Kidney (tissue), 14 donors: ENCODE results near the gene ZBTB7C. TPM values are rescaled to one million over a fixed set of nuclear protein-coding genes. Genes with fewer than 3 reads are reported as not detected.

Source experiments
- DNase-seq, 5 donors: peaks; one replicate each; pipeline ENCODE4 v3.0.0-alpha.2; 2013 to 2020
- FAIRE-seq: peaks from 2 replicates; lab custom pipeline; 2012; peaks lifted over from hg19 to GRCh38; lab: Jason Lieb, UNC
- H3K27ac ChIP-seq, 2 donors: one replicate each; pipeline ENCODE4 v1.7.0; 2013; ENCODE audit warnings: low read depth in 2 of 2, low read length in 2 of 2, inconsistent platforms in 1 of 2
- H3K27me3 ChIP-seq: one replicate; pipeline ENCODE4 v1.7.1; 2013; ENCODE audit warnings: low read length, inconsistent platforms; ENCODE audit not compliant: control insufficient read depth, insufficient read depth
- H3K36me3 ChIP-seq, 3 donors: one replicate each; pipeline versions ENCODE4 v1.7.0 to v1.7.1; 2013; ENCODE audit warnings: low read length in 3 of 3, control low read depth in 1 of 3, inconsistent platforms in 1 of 3; ENCODE audit not compliant: insufficient read depth in 3 of 3, control insufficient read depth in 2 of 3
- H3K4me1 ChIP-seq, 3 donors: one replicate each; pipeline versions ENCODE4 v1.7.0 to v1.7.1; 2013; ENCODE audit warnings: low read length in 3 of 3, inconsistent platforms in 1 of 3, low read depth in 1 of 3; ENCODE audit not compliant: control insufficient read depth in 2 of 3, insufficient read depth in 2 of 3
- H3K4me3 ChIP-seq, 3 donors: one replicate each; pipeline versions ENCODE4 v1.7.0 to v1.8.1; 2013; ENCODE audit warnings: low read length in 3 of 3, control low read depth in 1 of 3, inconsistent platforms in 1 of 3
- H3K9ac ChIP-seq, 3 donors: one replicate each; pipeline versions ENCODE4 v1.7.0 to v1.7.1; 2013; ENCODE audit warnings: low read length in 3 of 3, control low read depth in 1 of 3, inconsistent platforms in 1 of 3
- H3K9me3 ChIP-seq, 3 donors: one replicate each; pipeline versions ENCODE4 v1.7.0 to v1.7.1; 2013; ENCODE audit warnings: low read length in 3 of 3, control low read depth in 1 of 3, inconsistent platforms in 1 of 3; ENCODE audit not compliant: control insufficient read depth in 2 of 3, insufficient read depth in 1 of 3
- intact Hi-C: fragments of 100-400 bp; cut with DNase I; formaldehyde crosslinking; loops from one replicate; pipeline ENCODE4 v1.11.1; 2022
- polyA plus RNA-seq: library from polyadenylated mRNA; stranded (reverse); fragments of 350-450 nt; fragmentation: Illumina TruSeq; extraction: RNeasy Lipid Tissue Mini Kit (QIAGEN cat#74804); gene quantifications from one replicate; pipeline ENCODE4 v1.2.3, GENCODE V29; 2014; ENCODE audit warnings: low read depth, low replicate concordance; ENCODE audit not compliant: insufficient read depth
- total RNA-seq: library from RNA; stranded (reverse); fragmentation: NEBNext Ultra II Directional; extraction: Animal tissue kit (Norgen Biotek cat#: 25700); gene quantifications from one replicate; pipeline ENCODE4 v1.2.1, GENCODE V29; 2021
- TF ChIP-seq, protein P1 (sequence below): IDR thresholded peaks from 3 replicates; pipeline ENCODE4 v1.5.1; 2012; ENCODE audit warnings: mild to moderate bottlenecking, moderate library complexity, borderline replicate concordance; ENCODE audit not compliant: insufficient read depth; ENCODE audit errors: extremely low read depth
- donor health status: control.
- donor health status: control.
- donor health status: control.
- donor health status: control.
- donor health status: control.
- donor health status: DM: yes; HTN: yes; CAD: no.
- donor health status: Normal renal cell carcinoma (clear cell type).

ZBTB7C gene
- total and polyA plus RNA-seq, 2 donors from 2014 or later = 1.8 to 13.8 TPM

DNA sequence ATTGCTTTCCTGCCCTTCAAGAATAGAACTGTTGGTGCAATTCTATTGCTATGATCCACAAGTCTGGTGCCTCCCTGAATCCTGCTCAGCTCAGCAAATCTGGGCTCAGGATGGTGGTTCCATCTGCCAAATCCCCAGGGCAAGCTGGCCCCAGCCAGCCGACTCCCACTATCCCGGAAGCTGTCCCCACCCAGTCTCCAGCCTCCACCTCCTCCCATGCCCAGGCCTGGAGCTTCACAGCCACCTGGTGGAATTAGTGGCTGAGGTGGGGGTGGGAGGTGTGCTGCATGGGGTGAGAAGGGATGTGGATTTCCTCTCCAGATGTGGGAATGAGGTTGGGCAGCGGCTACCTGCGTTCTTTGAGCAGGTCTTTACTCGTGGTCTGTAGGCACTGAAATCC is 359.4 kb downstream of the ZBTB7C start:
- Histone ChIP-seq H3K36me3 (no peaks in the 10 kb centered on the region), H3K4me1 (peaks cover 3 to 6% (median 5%) of the 10 kb centered on the region in 3 donors), H3K27ac (no peak overlapping the region), H3K9me3 (no peaks in the 10 kb centered on the region), H3K27me3 (no peaks in the 10 kb centered on the region), H3K4me3 (no peak overlapping the region), H3K9ac (no peak overlapping the region)
- intact Hi-C loops = no loop called here
- TF ChIP-seq, protein P1, sequence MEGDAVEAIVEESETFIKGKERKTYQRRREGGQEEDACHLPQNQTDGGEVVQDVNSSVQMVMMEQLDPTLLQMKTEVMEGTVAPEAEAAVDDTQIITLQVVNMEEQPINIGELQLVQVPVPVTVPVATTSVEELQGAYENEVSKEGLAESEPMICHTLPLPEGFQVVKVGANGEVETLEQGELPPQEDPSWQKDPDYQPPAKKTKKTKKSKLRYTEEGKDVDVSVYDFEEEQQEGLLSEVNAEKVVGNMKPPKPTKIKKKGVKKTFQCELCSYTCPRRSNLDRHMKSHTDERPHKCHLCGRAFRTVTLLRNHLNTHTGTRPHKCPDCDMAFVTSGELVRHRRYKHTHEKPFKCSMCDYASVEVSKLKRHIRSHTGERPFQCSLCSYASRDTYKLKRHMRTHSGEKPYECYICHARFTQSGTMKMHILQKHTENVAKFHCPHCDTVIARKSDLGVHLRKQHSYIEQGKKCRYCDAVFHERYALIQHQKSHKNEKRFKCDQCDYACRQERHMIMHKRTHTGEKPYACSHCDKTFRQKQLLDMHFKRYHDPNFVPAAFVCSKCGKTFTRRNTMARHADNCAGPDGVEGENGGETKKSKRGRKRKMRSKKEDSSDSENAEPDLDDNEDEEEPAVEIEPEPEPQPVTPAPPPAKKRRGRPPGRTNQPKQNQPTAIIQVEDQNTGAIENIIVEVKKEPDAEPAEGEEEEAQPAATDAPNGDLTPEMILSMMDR = no peak
- FAIRE-seq (no peak), DNase-seq (peak in 1 of 5 donors; percentile 82)

DNA sequence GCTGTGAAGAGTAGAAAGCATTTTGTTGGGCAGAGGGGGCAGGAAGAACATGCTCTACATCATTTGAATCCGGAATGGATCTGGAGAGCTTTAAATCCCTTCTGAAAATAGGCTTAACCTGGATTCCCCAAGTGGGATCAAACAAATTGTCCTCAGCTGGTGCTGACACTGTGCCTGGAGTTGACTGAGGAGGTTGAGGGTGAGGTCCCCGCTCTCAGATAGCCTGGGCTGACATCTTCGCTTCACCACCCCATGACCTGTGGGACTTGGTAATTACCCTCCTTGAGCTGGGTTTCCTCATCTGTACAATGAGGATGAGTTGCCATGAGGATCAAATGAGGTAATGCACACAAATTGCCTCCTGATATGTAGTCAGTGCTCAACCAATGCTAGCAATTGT is 360.9 kb downstream of the ZBTB7C start:
- TF ChIP-seq, protein P1 = no peak
- Histone ChIP-seq H3K4me1 (peaks cover 0 to 6% (median 0%) of the 10 kb centered on the region in 3 donors), H3K9me3 (peaks cover 0 to 2% (median 0%) of the 10 kb centered on the region in 3 donors), H3K4me3 (no peak overlapping the region), H3K27me3 (no peaks in the 10 kb centered on the region), H3K36me3 (no peaks in the 10 kb centered on the region), H3K27ac (no peak overlapping the region), H3K9ac (no peak overlapping the region)
- DNase-seq (no peak), FAIRE-seq (no peak)
- intact Hi-C loops = no loop called here

DNA sequence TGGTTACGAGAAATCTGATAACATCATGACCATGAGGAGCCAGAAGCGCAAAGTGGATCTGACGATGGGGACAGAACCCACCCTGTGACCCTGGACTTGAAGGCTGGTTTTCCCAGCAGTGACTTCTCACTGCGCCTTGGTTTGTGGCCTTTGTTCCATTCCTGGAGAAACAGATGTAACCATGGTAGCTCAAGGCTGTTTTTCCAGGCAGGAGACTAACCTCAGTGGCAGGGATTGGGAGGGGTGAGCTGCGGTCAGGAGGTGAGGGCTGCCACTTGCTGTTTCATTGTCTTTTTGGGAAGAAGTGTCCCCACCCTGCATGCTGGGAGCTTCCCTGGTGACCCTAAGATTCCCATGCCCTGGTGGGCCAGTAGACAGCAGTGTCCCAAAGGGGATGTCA is 362.3 kb downstream of the ZBTB7C start:
- FAIRE-seq = no peak
- peak in 1 of 5 donors; percentile 12 for DNase-seq
- Histone ChIP-seq H3K27me3 (no peaks in the 10 kb centered on the region), H3K9me3 (peaks cover 0 to 3% (median 0%) of the 10 kb centered on the region in 3 donors), H3K4me1 (no peaks in the 10 kb centered on the region), H3K9ac (no peak overlapping the region), H3K27ac (no peak overlapping the region), H3K36me3 (no peaks in the 10 kb centered on the region), H3K4me3 (no peak overlapping the region)
- intact Hi-C loops = no loop called here
- TF ChIP-seq, protein P1 = no peak

DNA sequence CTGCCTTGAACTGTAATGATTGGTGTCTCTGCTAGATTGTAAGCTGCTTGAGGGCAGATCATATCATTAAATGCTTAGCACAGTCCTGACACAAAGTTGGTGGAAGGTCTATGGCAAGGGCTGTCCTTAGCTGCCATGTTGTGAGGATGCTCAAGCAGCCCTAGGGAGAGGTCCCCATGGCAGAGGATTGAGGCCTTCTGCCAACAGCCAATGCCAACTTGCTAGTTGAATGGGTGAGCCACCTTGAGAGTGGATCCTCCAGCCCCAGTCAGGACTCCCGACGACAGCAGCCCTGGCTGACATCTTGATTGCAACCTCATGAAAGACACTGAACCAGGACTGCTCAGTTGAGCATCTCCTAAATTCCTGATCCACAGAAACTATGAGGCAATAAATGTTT is 363.4 kb downstream of the ZBTB7C start:
- H3K27ac ChIP-seq = no peak overlapping the region
- H3K36me3 ChIP-seq = no peaks in the 10 kb centered on the region
- H3K9me3 ChIP-seq = peaks cover 0 to 3% (median 0%) of the 10 kb centered on the region in 3 donors
- DNase-seq = peak in 1 of 5 donors; percentile 17
- no peaks in the 10 kb centered on the region for H3K4me1 ChIP-seq
- no peaks in the 10 kb centered on the region for H3K27me3 ChIP-seq
- TF ChIP-seq, protein P1 = no peak
- no peak for FAIRE-seq
- H3K4me3 ChIP-seq = no peak overlapping the region
- intact Hi-C loops = no loop called here
- H3K9ac ChIP-seq = no peak overlapping the region
